Kidney epithelial cell (primary cell): ENCODE results near the gene COA5. TPM values are rescaled to one million over a fixed set of nuclear protein-coding genes. Genes with fewer than 3 reads are reported as not detected.

Experiments used
- DNase-seq: peaks from one replicate; pipeline ENCODE4 v3.0.0-alpha.2; 2010; ENCODE audit warnings: low read depth
- H3K27me3 ChIP-seq: 2 replicates; pipeline ENCODE4 v1.6.0; 2011; ENCODE audit warnings: low read length; ENCODE audit not compliant: control insufficient read depth, insufficient read depth
- H3K36me3 ChIP-seq: 2 replicates; pipeline ENCODE4 v1.5.1; 2011; ENCODE audit warnings: low read length; ENCODE audit not compliant: control insufficient read depth, insufficient read depth
- H3K4me3 ChIP-seq: 2 replicates; pipeline ENCODE4 v1.5.1; 2011; ENCODE audit warnings: low read depth, mild to moderate bottlenecking, control low read depth, low read length
- CTCF ChIP-seq: IDR thresholded peaks from 2 replicates; pipeline ENCODE4 v1.5.1; 2011; ENCODE audit warnings: mild to moderate bottlenecking, moderate library complexity, low read length, control low read depth, inconsistent platforms; ENCODE audit not compliant: insufficient read depth, poor library complexity, severe bottlenecking
- total RNA-seq: library from RNA; depleted of rRNA; stranded (reverse); fragments of >200 nt; gene quantifications from 2 replicates; pipeline ENCODE4 v1.2.3, GENCODE V29; 2015

Gene COA5
- total RNA-seq = 24.9 and 29.1 TPM in 2 replicates

GRCh38 chr2:98608116-98608961 is at the start of gene COA5, which contains the start of gene UNC50:
Gene COA5 (minus strand): TSS chr2:98608512. CDS start chr2:98608405, 107 bp downstream.
Gene UNC50 (plus strand): TSS chr2:98608589. CDS start chr2:98609760, 1,171 bp downstream.
- no peak for TF ChIP-seq CTCF
- Histone ChIP-seq H3K27me3 (no peaks in the 10 kb centered on the region), H3K36me3 (peaks cover 2% of the 10 kb centered on the region), H3K4me3 (peak within 1 kb of the TSS; percentile 93)
- DNase-seq = peak; percentile 41

- Histone ChIP-seq H3K36me3 (no peaks in the 10 kb centered on the region), H3K4me3 (no peak overlapping the region), H3K27me3 (no peaks in the 10 kb centered on the region)
- no peak for TF ChIP-seq CTCF
- no peak for DNase-seq
Observed at GRCh38 chr2:98656800-98657199, 48.5 kb upstream of the COA5 start.

GRCh38 chr2:98654699-98655495 is 46.6 kb upstream of the COA5 start:
- H3K27me3 ChIP-seq = no peaks in the 10 kb centered on the region
- H3K4me3 ChIP-seq = no peak overlapping the region
- TF ChIP-seq CTCF = no peak
- no peaks in the 10 kb centered on the region for H3K36me3 ChIP-seq
- no peak for DNase-seq

GRCh38 chr2:98650998-98651397 is 42.7 kb upstream of the COA5 start:
- no peak for TF ChIP-seq CTCF
- no peaks in the 10 kb centered on the region for H3K36me3 ChIP-seq
- no peak for DNase-seq
- H3K27me3 ChIP-seq = no peaks in the 10 kb centered on the region
- H3K4me3 ChIP-seq = no peak overlapping the region

GRCh38 chr2:98649992-98650375 is 41.7 kb upstream of the COA5 start:
- no peak for DNase-seq
- Histone ChIP-seq H3K4me3 (no peak overlapping the region), H3K36me3 (no peaks in the 10 kb centered on the region), H3K27me3 (no peaks in the 10 kb centered on the region)
- no peak for TF ChIP-seq CTCF
